Endodermal cell (in vitro differentiated cells): Measurements from ENCODE around the gene OSBPL3. TPM values are rescaled to one million over a fixed set of nuclear protein-coding genes. Genes with fewer than 3 reads are reported as not detected.
A peak's percentile ranks its signal among the peaks of the same experiment; 100 is the strongest.

Source experiments
- DNase-seq: peaks from one replicate; pipeline ENCODE4 v3.0.0-alpha.2; 2017
- H3K27ac ChIP-seq: 2 replicates; pipeline ENCODE4 v1.5.1; 2013; ENCODE audit warnings: mild to moderate bottlenecking, low read depth, low read length, moderate library complexity
- H3K27me3 ChIP-seq: 2 replicates; pipeline ENCODE4 v1.6.1; 2013; ENCODE audit warnings: mild to moderate bottlenecking, low read length, moderate library complexity; ENCODE audit not compliant: insufficient read depth, control insufficient read depth, poor library complexity, severe bottlenecking
- H3K36me3 ChIP-seq: 2 replicates; pipeline ENCODE4 v1.7.0; 2013; ENCODE audit warnings: mild to moderate bottlenecking, low read length, moderate library complexity; ENCODE audit not compliant: control insufficient read depth, insufficient read depth
- H3K4me1 ChIP-seq: one replicate; pipeline ENCODE4 v1.7.0; 2013; ENCODE audit warnings: low read length; ENCODE audit not compliant: control insufficient read depth, insufficient read depth
- H3K4me3 ChIP-seq: 2 replicates; pipeline ENCODE4 v1.5.1; 2013; ENCODE audit warnings: mild to moderate bottlenecking, low read length, moderate library complexity
- H3K9ac ChIP-seq: 2 replicates; pipeline ENCODE4 v1.6.1; 2013; ENCODE audit warnings: mild to moderate bottlenecking, low read length, moderate library complexity; ENCODE audit not compliant: poor library complexity, severe bottlenecking; ENCODE audit errors: extremely low read depth
- H3K9me3 ChIP-seq: 2 replicates; pipeline ENCODE4 v1.6.1; 2013; ENCODE audit warnings: mild to moderate bottlenecking, low read length, moderate library complexity; ENCODE audit not compliant: control insufficient read depth
- H3K27ac Mint-ChIP-seq: 2 replicates; pipeline ENCODE4 v1.8.0; 2020; ENCODE audit warnings: mixed read lengths
- H3K27me3 Mint-ChIP-seq: 2 replicates; pipeline ENCODE4 v1.8.0; 2021; ENCODE audit warnings: mild to moderate bottlenecking, mixed read lengths; ENCODE audit not compliant: insufficient read depth
- H3K36me3 Mint-ChIP-seq: 2 replicates; pipeline ENCODE4 v1.8.0; 2020; ENCODE audit warnings: low read depth, mixed read lengths
- H3K4me1 Mint-ChIP-seq: 2 replicates; pipeline ENCODE4 v1.8.0; 2020; ENCODE audit warnings: mixed read lengths
- H3K4me3 Mint-ChIP-seq: 2 replicates; pipeline ENCODE4 v1.8.0; 2020; ENCODE audit warnings: mild to moderate bottlenecking, moderate library complexity, mixed read lengths
- H3K9me3 Mint-ChIP-seq: 2 replicates; pipeline ENCODE4 v1.8.0; 2020; ENCODE audit warnings: mild to moderate bottlenecking, mixed read lengths
- CTCF ChIP-seq: fragments of 200-600 bp; sonication (generic); conservative IDR thresholded peaks from 2 replicates; pipeline ENCODE4 v1.5.0; 2021; ENCODE audit warnings: antibody characterized with exemption, mild to moderate bottlenecking
- WGBS, 2 experiments: methylation state at CpG; one replicate each; pipeline versions ENCODE4 v1.1.5 to v1.1.7; 2013; ENCODE audit warnings: missing lambda C conversion rate in 2 of 2, mixed read lengths in 1 of 2; ENCODE audit not compliant: insufficient coverage in 1 of 2, insufficient read length in 1 of 2; 5-methylcytosine and 5-hydroxymethylcytosine counted together
- total RNA-seq, 2 donors: library from RNA; stranded (reverse); fragmentation: NEBNext Ultra II Directional in 1 of 2; extraction: Animal tissue kit (Norgen Biotek cat#: 25700) in 1 of 2; gene quantifications; 2 replicates in 1 of 2; 3 replicates in 1 of 2; pipeline ENCODE4 v1.2.1, GENCODE V29; 2021

The OSBPL3 gene
- total RNA-seq, 2 donors from 2014 or later, result 9.8 to 11.3 TPM

DNA sequence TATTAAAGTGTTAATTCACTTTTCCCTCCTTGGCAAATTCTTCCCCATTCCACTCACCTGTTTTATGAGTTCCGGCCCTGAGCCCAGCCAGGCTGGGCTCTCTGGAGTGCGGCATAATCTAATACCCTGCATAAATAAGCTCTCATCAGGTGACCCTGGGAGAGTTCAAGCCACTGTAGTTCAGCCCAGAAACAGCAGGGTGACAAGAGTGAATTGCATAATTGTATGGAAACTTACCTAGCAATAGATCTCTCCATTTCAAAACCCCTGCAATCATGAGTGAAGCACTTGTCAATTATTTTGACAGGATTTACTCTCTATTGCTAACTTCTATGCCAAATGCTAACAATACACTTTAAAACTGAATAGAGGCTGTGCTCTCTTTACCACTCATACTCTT lies 94.7 kb downstream of the OSBPL3 start:
- H3K27ac ChIP-seq, result no peak overlapping the region
- H3K9me3 ChIP-seq, result no peaks in the 10 kb centered on the region
- peaks cover 20% of the 10 kb centered on the region for H3K4me1 Mint-ChIP-seq
- no peaks in the 10 kb centered on the region for H3K27me3 Mint-ChIP-seq
- H3K36me3 ChIP-seq, result no peaks in the 10 kb centered on the region
- H3K27ac Mint-ChIP-seq, result no peak overlapping the region
- no peak overlapping the region for H3K4me3 Mint-ChIP-seq
- H3K4me1 ChIP-seq, result peaks cover 3% of the 10 kb centered on the region
- WGBS, 2 experiments, result 98 to 100% methylated on average over 1 to 2 of the region's 2 CpGs
- H3K4me3 ChIP-seq, result no peak overlapping the region
- peak; percentile 33 for TF ChIP-seq CTCF
- no peak overlapping the region for H3K9ac ChIP-seq
- H3K9me3 Mint-ChIP-seq, result no peaks in the 10 kb centered on the region
- no peak for DNase-seq
- H3K27me3 ChIP-seq, result no peaks in the 10 kb centered on the region
- no peaks in the 10 kb centered on the region for H3K36me3 Mint-ChIP-seq

DNA sequence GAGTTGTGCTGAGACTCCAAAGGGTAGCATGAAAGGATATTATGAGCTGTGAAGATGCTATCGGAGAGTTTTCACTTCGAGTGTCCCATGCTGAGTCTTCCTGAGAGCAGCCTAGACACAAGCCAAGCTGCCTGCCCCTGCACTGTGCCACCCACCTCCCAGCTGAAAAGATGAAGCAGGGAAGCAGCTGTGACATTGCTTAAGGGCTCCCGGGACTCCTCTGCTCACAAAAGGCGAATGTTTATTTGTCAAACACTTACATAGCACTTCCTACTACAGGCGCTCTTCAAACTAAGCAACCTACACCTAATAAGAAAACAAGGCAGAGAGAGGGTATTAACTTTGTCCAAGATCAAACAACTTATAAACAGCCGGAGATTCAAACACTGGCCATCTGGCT lies 95.6 kb downstream of the OSBPL3 start:
- Histone ChIP-seq H3K9me3 (no peaks in the 10 kb centered on the region), H3K36me3 (no peaks in the 10 kb centered on the region), H3K27me3 (no peaks in the 10 kb centered on the region), H3K27ac (no peak overlapping the region), H3K9ac (no peak overlapping the region), H3K4me1 (peaks cover 3% of the 10 kb centered on the region), H3K4me3 (no peak overlapping the region)
- no peaks in the 10 kb centered on the region for H3K27me3 Mint-ChIP-seq
- no peak for DNase-seq
- TF ChIP-seq CTCF, result no peak
- H3K27ac Mint-ChIP-seq, result no peak overlapping the region
- H3K36me3 Mint-ChIP-seq, result no peaks in the 10 kb centered on the region
- WGBS, 2 experiments, result 72 to 83% methylated on average over 4 to 6 of the region's 6 CpGs
- no peak overlapping the region for H3K4me3 Mint-ChIP-seq
- H3K4me1 Mint-ChIP-seq, result peaks cover 20% of the 10 kb centered on the region
- no peaks in the 10 kb centered on the region for H3K9me3 Mint-ChIP-seq

DNA sequence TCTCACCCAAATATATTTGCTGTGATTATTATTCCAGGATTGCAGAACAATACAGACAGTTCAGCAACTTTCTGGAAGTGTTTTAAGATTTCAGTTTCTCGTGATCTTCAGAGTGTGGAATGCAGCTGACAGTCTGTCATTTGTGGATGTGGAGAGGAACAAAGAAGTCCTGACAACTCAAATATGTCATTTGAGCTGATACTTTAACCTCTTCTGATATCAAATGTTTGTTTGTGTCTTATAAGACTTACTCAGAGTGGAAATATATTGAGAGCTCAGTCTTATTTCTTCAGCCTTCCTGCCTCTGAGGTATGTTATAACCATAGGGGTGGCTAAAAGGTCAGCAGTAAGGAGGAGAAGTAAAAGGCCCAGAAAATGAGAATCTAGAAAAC lies 96.4 kb downstream of the OSBPL3 start:
- H3K4me1 Mint-ChIP-seq, result peaks cover 24% of the 10 kb centered on the region
- no peak for TF ChIP-seq CTCF
- WGBS, 2 experiments, result 96% methylated on average over 1 of the region's 1 CpG; no CpG with 5 or more reads in 1 of the 2 experiments

More for the DNA sequence above, 96.4 kb downstream of the OSBPL3 start:
- H3K4me3 ChIP-seq, result no peak overlapping the region
- no peak overlapping the region for H3K9ac ChIP-seq
- H3K27me3 ChIP-seq, result no peaks in the 10 kb centered on the region
- H3K9me3 Mint-ChIP-seq, result no peaks in the 10 kb centered on the region
- H3K36me3 ChIP-seq, result no peaks in the 10 kb centered on the region
- H3K27ac Mint-ChIP-seq, result no peak overlapping the region
- H3K27me3 Mint-ChIP-seq, result no peaks in the 10 kb centered on the region
- H3K9me3 ChIP-seq, result no peaks in the 10 kb centered on the region
- H3K4me3 Mint-ChIP-seq, result no peak overlapping the region
- peaks cover 3% of the 10 kb centered on the region for H3K4me1 ChIP-seq
- DNase-seq, result no peak
- H3K27ac ChIP-seq, result no peak overlapping the region
- H3K36me3 Mint-ChIP-seq, result no peaks in the 10 kb centered on the region
